Measurements from ENCODE around the gene NRF1. TPM values are rescaled to one million over a fixed set of nuclear protein-coding genes. Genes with fewer than 3 reads are reported as not detected.

Gene NRF1
- polyA plus RNA-seq, 2 of the 4 experiments (the other 2 are of a cell fraction), result 11.2 to 18.5 TPM

DNA sequence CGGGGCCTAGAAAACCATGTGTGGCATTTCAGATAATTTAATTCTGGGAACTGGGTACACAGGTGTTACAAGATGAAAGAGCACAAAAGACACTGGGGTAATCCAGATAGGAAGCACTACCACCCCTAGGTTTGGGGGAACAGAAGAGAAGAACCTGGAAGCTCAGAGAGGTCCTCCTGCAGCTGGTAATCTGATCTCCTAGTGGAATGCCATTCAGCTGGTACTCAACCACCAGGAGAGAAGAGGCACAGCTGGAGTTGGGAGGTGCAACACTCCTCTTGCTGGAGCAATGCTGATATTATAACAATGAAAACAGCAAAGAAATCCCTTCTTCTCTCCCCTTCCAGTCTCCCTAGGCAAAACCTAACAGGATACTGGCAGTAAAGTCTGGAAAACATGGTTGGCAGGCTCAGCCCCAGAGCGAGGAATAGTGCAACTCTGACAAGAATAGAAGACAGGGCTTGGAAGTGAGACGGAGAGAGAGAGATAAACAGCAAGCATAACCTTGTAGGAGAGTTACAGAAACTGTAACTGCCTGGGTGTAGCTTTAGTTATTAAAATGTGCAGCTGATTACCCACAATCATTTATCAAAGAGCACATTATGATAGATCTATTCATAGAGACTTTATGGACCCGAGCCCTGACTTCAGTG, 35.0 kb downstream of the NRF1 start:
- no peak overlapping the region for H3K27ac ChIP-seq
- ATAC-seq (0 out of 6 replicates have a peak, but pooled peaks of 1 of the 2 experiments have one; percentile 24), DNase-seq (ENCODE audit: low read depth in 1 of 2, low spot score in 1 of 2) (no peak), FAIRE-seq (no peak)
- H3K9me3 ChIP-seq, result no peaks in the 10 kb centered on the region
- peaks cover 22% of the 10 kb centered on the region; the same call in 2 of the 3 replicates for H3K4me1 ChIP-seq
- WGBS (ENCODE audit: missing lambda C conversion rate), result 91% methylated on average over 4 of the region's 4 CpGs
- no peak overlapping the region for H3K4me3 ChIP-seq
- TF ChIP-seq ZFP36 (IDR thresholded peaks at IDR 0.05; ENCODE audit: borderline replicate concordance, partially characterized antibody), result no peak
- TF ChIP-seq BCL3 (IDR thresholded peaks at IDR 0.05), result no peak
- no peak for TF ChIP-seq CBX2 (IDR thresholded peaks at IDR 0.05; ENCODE audit: borderline replicate concordance, low read depth)
- no peak for TF ChIP-seq HOXB13 (CRISPR knock-in tag; IDR thresholded peaks at IDR 0.05; ENCODE audit: low read depth)
- TF ChIP-seq POLR2A (IDR thresholded peaks at IDR 0.05; ENCODE audit: low read length), result no peak
- TF ChIP-seq EP300 (IDR thresholded peaks at IDR 0.05), result no peak
- no peak for TF ChIP-seq HEYL (CRISPR knock-in tag; IDR thresholded peaks at IDR 0.05)
- TF ChIP-seq ATOH8 (CRISPR knock-in tag; IDR thresholded peaks at IDR 0.05; ENCODE audit: low read depth), result no peak
- TF ChIP-seq SREBF2 (IDR thresholded peaks at IDR 0.05), result no peak
- TF ChIP-seq RNF2 (IDR thresholded peaks at IDR 0.05; ENCODE audit: borderline replicate concordance, low read depth), result no peak
- no peak for TF ChIP-seq ESRRA (IDR thresholded peaks at IDR 0.05; ENCODE audit: borderline replicate concordance, low read length)
- POLR2A ChIA-PET, result no interaction called here
- H3K4me2 ChIP-seq, result no peak overlapping the region
- CTCF ChIA-PET, result interaction anchor here (0.6 to 3.5 kb wide), 11 partner anchors 10 to 428 kb away, joined by 3 to 12 read pairs (median 4); no protein-coding TSS in a partner anchor

DNA sequence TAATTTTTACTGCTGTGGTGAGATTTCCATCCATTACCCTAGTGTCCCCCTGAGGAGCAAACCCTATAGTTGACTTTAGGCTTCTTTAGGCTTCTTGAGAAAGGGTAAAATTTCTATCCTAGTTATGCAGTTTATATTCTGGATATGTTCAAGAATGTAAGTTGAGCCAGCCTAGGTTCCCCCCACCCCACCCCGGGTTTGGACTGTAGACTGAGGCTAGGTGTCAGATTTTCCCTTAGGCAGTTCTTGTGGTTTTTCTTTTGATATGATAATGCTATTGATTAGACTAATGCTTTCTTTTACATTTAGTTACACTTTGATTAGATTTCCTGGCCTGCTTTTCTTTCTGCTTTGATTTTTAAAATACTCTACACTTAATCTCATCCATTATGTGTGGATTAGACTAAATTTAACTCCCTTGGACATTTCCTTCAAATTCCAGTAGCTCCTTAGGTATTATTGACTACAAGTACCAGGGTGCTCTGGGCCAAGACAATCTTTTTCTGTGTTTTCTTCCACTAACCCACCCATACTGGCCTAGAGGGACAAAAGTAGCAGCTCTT, 37.7 kb downstream of the NRF1 start:
- no peak for ATAC-seq
- no peak for DNase-seq (ENCODE audit: low read depth in 1 of 2, low spot score in 1 of 2)
- no peak overlapping the region for H3K4me3 ChIP-seq
- no peak overlapping the region for H3K27ac ChIP-seq
- CTCF ChIA-PET, result interaction anchor here (1.9 to 3.5 kb wide), 2 partner anchors 15 to 431 kb away, joined by 10 to 12 read pairs; no protein-coding TSS in a partner anchor
- WGBS (ENCODE audit: missing lambda C conversion rate), result 100% methylated on average over 1 of the region's 1 CpG
- no peak for FAIRE-seq
- H3K9me3 ChIP-seq, result no peaks in the 10 kb centered on the region
- H3K4me1 ChIP-seq, result peaks cover 8% of the 10 kb centered on the region; the same call in 1 of the 3 replicates
- POLR2A ChIA-PET, result no interaction called here
- H3K4me2 ChIP-seq, result no peak overlapping the region
- TF ChIP-seq GATA3 (IDR thresholded peaks at IDR 0.05; ENCODE audit: borderline replicate concordance) (no peak), TP53 (CRISPR knock-in tag; IDR thresholded peaks at IDR 0.05) (no peak), MYC (IDR thresholded peaks at IDR 0.05; ENCODE audit: borderline replicate concordance, low read length) (no peak), HEYL (CRISPR knock-in tag; IDR thresholded peaks at IDR 0.05) (no peak), USF2 (IDR thresholded peaks at IDR 0.05) (no peak)
- TF ChIP-seq, protein P1, sequence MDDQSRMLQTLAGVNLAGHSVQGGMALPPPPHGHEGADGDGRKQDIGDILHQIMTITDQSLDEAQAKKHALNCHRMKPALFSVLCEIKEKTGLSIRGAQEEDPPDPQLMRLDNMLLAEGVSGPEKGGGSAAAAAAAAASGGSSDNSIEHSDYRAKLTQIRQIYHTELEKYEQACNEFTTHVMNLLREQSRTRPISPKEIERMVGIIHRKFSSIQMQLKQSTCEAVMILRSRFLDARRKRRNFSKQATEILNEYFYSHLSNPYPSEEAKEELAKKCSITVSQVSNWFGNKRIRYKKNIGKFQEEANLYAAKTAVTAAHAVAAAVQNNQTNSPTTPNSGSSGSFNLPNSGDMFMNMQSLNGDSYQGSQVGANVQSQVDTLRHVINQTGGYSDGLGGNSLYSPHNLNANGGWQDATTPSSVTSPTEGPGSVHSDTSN (IDR thresholded peaks at IDR 0.05), result no peak

GRCh38 chr7:129650056-129650758, 38.7 kb downstream of the NRF1 start:
- WGBS (ENCODE audit: missing lambda C conversion rate), result 96% methylated on average over 5 of the region's 5 CpGs
- no peak overlapping the region for H3K27ac ChIP-seq
- DNase-seq (ENCODE audit: low read depth in 1 of 2, low spot score in 1 of 2), result no peak
- no peaks in the 10 kb centered on the region for H3K9me3 ChIP-seq
- ATAC-seq, result no peak
- no peak overlapping the region for H3K4me3 ChIP-seq
- no peak for FAIRE-seq
- TF ChIP-seq CHD4 (IDR thresholded peaks at IDR 0.05; ENCODE audit: borderline replicate concordance), result no peak
- TF ChIP-seq MYC (IDR thresholded peaks at IDR 0.05; ENCODE audit: borderline replicate concordance, low read length), result no peak
- TF ChIP-seq RAD21 (conservative IDR thresholded peaks at IDR 0.05 in 1 of 2, IDR thresholded peaks at IDR 0.05 in 1 of 2), result no peak
- no peak for TF ChIP-seq RNF2 (IDR thresholded peaks at IDR 0.05; ENCODE audit: borderline replicate concordance, low read depth)
- no peak for TF ChIP-seq BHLHE40 (IDR thresholded peaks at IDR 0.05; ENCODE audit: low read depth, low read length)
- TF ChIP-seq, protein P2, sequence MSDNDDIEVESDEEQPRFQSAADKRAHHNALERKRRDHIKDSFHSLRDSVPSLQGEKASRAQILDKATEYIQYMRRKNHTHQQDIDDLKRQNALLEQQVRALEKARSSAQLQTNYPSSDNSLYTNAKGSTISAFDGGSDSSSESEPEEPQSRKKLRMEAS (IDR thresholded peaks at IDR 0.05), result no peak
- TF ChIP-seq CBX8 (IDR thresholded peaks at IDR 0.05), result no peak
- no peak for TF ChIP-seq ZNF302 (CRISPR knock-in tag; IDR thresholded peaks at IDR 0.05)
- no peak for TF ChIP-seq KDM5A (IDR thresholded peaks at IDR 0.05)
- no peak for TF ChIP-seq CHD2 (IDR thresholded peaks at IDR 0.05; ENCODE audit: low read length, partially characterized antibody)
- no peak for TF ChIP-seq ZC3H11A (IDR thresholded peaks at IDR 0.05)
- no peak for TF ChIP-seq GATA3 (IDR thresholded peaks at IDR 0.05; ENCODE audit: borderline replicate concordance)
- POLR2A ChIA-PET, result no interaction called here
- H3K4me1 ChIP-seq, result 0 out of 3 replicates have a peak, but pooled peaks cover 5% of the 10 kb centered on the region
- no peak overlapping the region for H3K4me2 ChIP-seq
- CTCF ChIA-PET, result no interaction called here

Measured in A549 (cell line).